Ishikawa (cell line): Measurements from ENCODE around the gene KRAS.

Source experiments
- CEBPB ChIP-seq: IDR thresholded peaks from 2 replicates; pipeline ENCODE4 v1.6.1; 2012
- CREB1 ChIP-seq: IDR thresholded peaks from 2 replicates; pipeline ENCODE4 v1.6.1; 2012; ENCODE audit warnings: low read depth
- EGR1 ChIP-seq: IDR thresholded peaks from 2 replicates; pipeline ENCODE4 v1.6.1; 2012
- EP300 ChIP-seq: IDR thresholded peaks from 2 replicates; pipeline ENCODE4 v1.6.1; 2012; ENCODE audit warnings: borderline replicate concordance
- FOXM1 ChIP-seq: IDR thresholded peaks from 2 replicates; pipeline ENCODE4 v1.6.1; 2012; ENCODE audit warnings: low read depth, borderline replicate concordance
- NFIC ChIP-seq: IDR thresholded peaks from 2 replicates; pipeline ENCODE4 v1.6.1; 2012
- RAD21 ChIP-seq: IDR thresholded peaks from 2 replicates; pipeline ENCODE4 v1.6.1; 2012; ENCODE audit warnings: low read depth
- REST ChIP-seq: IDR thresholded peaks from 2 replicates; pipeline ENCODE4 v1.6.1; 2012; ENCODE audit warnings: low read depth, mild to moderate bottlenecking
- TCF12 ChIP-seq: IDR thresholded peaks from 2 replicates; pipeline ENCODE4 v1.6.1; 2012; ENCODE audit warnings: low read depth
- TEAD4 ChIP-seq: IDR thresholded peaks from 2 replicates; pipeline ENCODE4 v1.6.1; 2012
- YY1 ChIP-seq: IDR thresholded peaks from 2 replicates; pipeline ENCODE4 v1.6.1; 2012; ENCODE audit warnings: low read depth
- ZBTB7A ChIP-seq: IDR thresholded peaks from 2 replicates; pipeline ENCODE4 v1.6.1; 2012; ENCODE audit warnings: low read depth
- TF ChIP-seq, protein P1 (sequence below): IDR thresholded peaks from 2 replicates; pipeline ENCODE4 v1.6.1; 2012

- 0 out of 2 replicates have a peak, but pooled peaks have one; percentile 26 for TF ChIP-seq TEAD4
- no peak for TF ChIP-seq TCF12
- no peak for TF ChIP-seq REST
- TF ChIP-seq EGR1: no peak
- no peak for TF ChIP-seq YY1
- peak; percentile 67; the same call in 1 of the 2 replicates for TF ChIP-seq EP300
- TF ChIP-seq, protein P1, sequence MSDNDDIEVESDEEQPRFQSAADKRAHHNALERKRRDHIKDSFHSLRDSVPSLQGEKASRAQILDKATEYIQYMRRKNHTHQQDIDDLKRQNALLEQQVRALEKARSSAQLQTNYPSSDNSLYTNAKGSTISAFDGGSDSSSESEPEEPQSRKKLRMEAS: no peak
- no peak for TF ChIP-seq CREB1
- TF ChIP-seq ZBTB7A: no peak
- peak; percentile 41; the same call in 1 of the 2 replicates for TF ChIP-seq NFIC
- no peak for TF ChIP-seq RAD21
- no peak for TF ChIP-seq CEBPB
- no peak for TF ChIP-seq FOXM1
These were observed 62.9 kb downstream of the KRAS start for GRCh38 chr12:25187781-25188180.
